HepG2 (cell line): Measurements from ENCODE around the gene OR2V2. TPM values are rescaled to one million over a fixed set of nuclear protein-coding genes. Genes with fewer than 3 reads are reported as not detected.
A peak's percentile ranks its signal among the peaks of the same experiment; 100 is the strongest.

Experiments used
- ATAC-seq: fragments of 200-7000 bp; cut with Tn5 transposase; 3 replicates; pipeline ENCODE4 v1.9.1; 2020; ENCODE audit warnings: mild to moderate bottlenecking, moderate library complexity
- BruUV-seq: library from RNA; stranded (reverse); fragments of 400-500 nt; replicated peaks from 2 replicates; lab custom pipeline; 2021; lab: Mats Ljungman, UMichigan
- CTCF ChIA-PET: fragments of 300-600 bp; formaldehyde crosslinking; extraction: SDS; loops from one replicate; lab custom pipeline; 2021; ENCODE audit warnings: low total read pairs, inconsistent platforms, low intra/inter-chr PET ratio; lab: Yijun Ruan, JAX
- POLR2A ChIA-PET: fragments of 350-600 bp; sonication (Branson Sonifier 250); formaldehyde crosslinking; loops from one replicate; lab custom pipeline; 2020; ENCODE audit warnings: antibody characterized with exemption, inconsistent platforms; lab: Yijun Ruan, JAX
- DNase-seq: peaks from one replicate; pipeline ENCODE4 v3.0.0-alpha.2; 2015; ENCODE audit warnings: low spot score
- FAIRE-seq: peaks from 3 replicates; lab custom pipeline; 2011; peaks lifted over from hg19 to GRCh38; lab: Jason Lieb, UNC
- H2AFZ ChIP-seq: one replicate; pipeline ENCODE4 v1.6.1; 2011; ENCODE audit warnings: low read length, inconsistent platforms
- H3K27ac ChIP-seq: fragments of 300-600 bp; 3 replicates; pipeline ENCODE4 v1.8.0; 2011; ENCODE audit warnings: mixed run types, mild to moderate bottlenecking, mixed read lengths, low read length, inconsistent platforms; ENCODE audit not compliant: insufficient read depth; ENCODE audit errors: extremely low read length
- H3K27me3 ChIP-seq, 2 experiments: fragments of 200-600 bp in 1 of 2; 2 replicates in 1 of 2; 3 replicates in 1 of 2; pipeline versions ENCODE4 v1.6.0 to v1.8.0; 2011; ENCODE audit warnings: low read length in 2 of 2, mild to moderate bottlenecking in 2 of 2, moderate library complexity in 2 of 2, inconsistent platforms in 1 of 2; ENCODE audit not compliant: insufficient read depth in 2 of 2, control insufficient read depth in 1 of 2
- H3K36me3 ChIP-seq, 2 experiments: fragments of 200-600 bp in 1 of 2; replicated peaks in 1 of 2; 2 replicates in 1 of 2; 3 replicates in 1 of 2; pipeline versions ENCODE4 v1.5.1 to v1.8.0; 2011; ENCODE audit warnings: low read length in 2 of 2, inconsistent platforms in 1 of 2; ENCODE audit not compliant: insufficient read depth in 2 of 2, control insufficient read depth in 1 of 2
- H3K4me1 ChIP-seq: 2 replicates; pipeline ENCODE4 v1.5.1; 2012; ENCODE audit warnings: low read length, inconsistent platforms; ENCODE audit not compliant: insufficient read depth
- H3K4me2 ChIP-seq: 2 replicates; pipeline ENCODE4 v1.6.0; 2011; ENCODE audit warnings: low read depth, low read length, inconsistent platforms
- H3K4me3 ChIP-seq, 3 experiments: fragments of 200-600 bp in 1 of 3; sonication (generic), shearing (Covaris generic) in 1 of 3; replicated peaks in 1 of 3; 2 replicates each; pipeline ENCODE4 v1.5.1; 2011 to 2016; ENCODE audit warnings: low read length in 3 of 3, inconsistent platforms in 2 of 3, low read depth in 2 of 3, mild to moderate bottlenecking in 2 of 3, control low read depth in 1 of 3, mixed read lengths in 1 of 3; ENCODE audit not compliant: insufficient read depth in 1 of 3
- H3K79me2 ChIP-seq: one replicate; pipeline ENCODE4 v1.6.1; 2011; ENCODE audit warnings: low read length, inconsistent platforms; ENCODE audit not compliant: insufficient read depth
- H3K9ac ChIP-seq: 2 replicates; pipeline ENCODE4 v1.6.0; 2011; ENCODE audit warnings: mild to moderate bottlenecking, low read depth, low read length, inconsistent platforms; ENCODE audit not compliant: insufficient read depth
- H3K9me3 ChIP-seq: 2 replicates; pipeline ENCODE4 v1.5.1; 2012; ENCODE audit warnings: mild to moderate bottlenecking, low read length
- H4K20me1 ChIP-seq: 2 replicates; pipeline ENCODE4 v1.6.0; 2011; ENCODE audit warnings: inconsistent platforms, mild to moderate bottlenecking, low read length, moderate library complexity; ENCODE audit not compliant: insufficient read depth
- MEIS2 ChIP-seq: sonication (generic); formaldehyde crosslinking; IDR thresholded peaks from 2 replicates; pipeline ENCODE4 v1.9.0; 2021; ENCODE audit warnings: mild to moderate bottlenecking, missing genetic modification reagents
- MYC ChIP-seq: sonication (generic); formaldehyde crosslinking; IDR thresholded peaks from 2 replicates; pipeline ENCODE4 v1.9.0; 2021; ENCODE audit warnings: missing genetic modification reagents, borderline replicate concordance
- ONECUT2 ChIP-seq: sonication (generic); formaldehyde crosslinking; IDR thresholded peaks from 2 replicates; pipeline ENCODE4 v1.4.0; 2020; ENCODE audit warnings: missing genetic modification reagents
- TCF7L2 ChIP-seq: IDR thresholded peaks from 2 replicates; pipeline ENCODE4 v1.6.1; 2011; ENCODE audit warnings: mild to moderate bottlenecking, low read depth, low read length, moderate library complexity
- YEATS2 ChIP-seq: sonication (generic); formaldehyde crosslinking; IDR thresholded peaks from 2 replicates; pipeline ENCODE4 v1.4.0; 2020; ENCODE audit warnings: missing genetic modification reagents, borderline replicate concordance
- ZKSCAN5 ChIP-seq: sonication (generic); formaldehyde crosslinking; IDR thresholded peaks from 2 replicates; pipeline ENCODE4 v1.5.1; 2020; ENCODE audit warnings: mild to moderate bottlenecking, missing genetic modification reagents
- ZNF10 ChIP-seq: sonication (generic); formaldehyde crosslinking; IDR thresholded peaks from 2 replicates; pipeline ENCODE4 v1.4.0; 2020; ENCODE audit warnings: mild to moderate bottlenecking, low read depth, missing genetic modification reagents, borderline replicate concordance
- ZNF180 ChIP-seq: sonication (generic); formaldehyde crosslinking; IDR thresholded peaks from 2 replicates; pipeline ENCODE4 v1.4.0; 2020; ENCODE audit warnings: low read depth, missing genetic modification reagents, borderline replicate concordance
- ZNF260 ChIP-seq: sonication (generic); formaldehyde crosslinking; IDR thresholded peaks from 2 replicates; pipeline ENCODE4 v1.4.0; 2020; ENCODE audit warnings: missing genetic modification reagents, low read depth, mild to moderate bottlenecking, borderline replicate concordance
- ZNF431 ChIP-seq: sonication (generic); formaldehyde crosslinking; IDR thresholded peaks from 2 replicates; pipeline ENCODE4 v1.9.0; 2022; ENCODE audit warnings: missing genetic modification reagents, low read depth, mild to moderate bottlenecking, borderline replicate concordance
- ZNF451 ChIP-seq: sonication (generic); formaldehyde crosslinking; IDR thresholded peaks from 2 replicates; pipeline ENCODE4 v1.5.0; 2020; ENCODE audit warnings: mild to moderate bottlenecking, missing genetic modification reagents
- ZNF816 ChIP-seq: sonication (generic); formaldehyde crosslinking; IDR thresholded peaks from 2 replicates; pipeline ENCODE4 v1.8.0; 2022; ENCODE audit warnings: missing genetic modification reagents, mild to moderate bottlenecking, borderline replicate concordance
- WGBS: methylation state at CpG from one replicate; pipeline ENCODE4 v1.1.6; 2017; ENCODE audit warnings: low lambda C conversion rate; 5-methylcytosine and 5-hydroxymethylcytosine counted together
- in situ Hi-C: cut with HindIII; loops from 2 replicates; pipeline ENCODE4 v1.10.0; 2017; ENCODE audit warnings: low pct_unique_long_range_greater_than_20kb; ENCODE audit not compliant: extremely low pct_ligation_motif_present
- intact Hi-C: fragments of 100-400 bp; cut with micrococcal nuclease; formaldehyde crosslinking; loops from one replicate; pipeline ENCODE4 v1.10.0; 2022; ENCODE audit not compliant: unreplicated experiment
- polyA plus RNA-seq, 8 experiments: library from polyadenylated mRNA; depleted of rRNA in 3 of 8; stranded (reverse) in 7 of 8; unstranded in 1 of 8; fragments of >200 nt; fragmentation: Illumina TruSeq in 4 of 8; extraction: Trizol in 4 of 8; gene quantifications; 2 replicates each; pipeline versions ENCODE4 v1.2.1 to v1.2.3, GENCODE V29; 2011 to 2016; ENCODE audit warnings: low read depth in 4 of 8, missing spikeins in 1 of 8, mixed read lengths in 1 of 8; ENCODE audit not compliant: insufficient read depth in 1 of 8
- total RNA-seq, 5 experiments: library from RNA; depleted of rRNA; stranded (reverse); fragments of >200 nt; fragmentation: Illumina TruSeq; extraction: Trizol; gene quantifications; 2 replicates each; pipeline ENCODE4 v1.2.3, GENCODE V29; 2016; ENCODE audit warnings: low read depth in 1 of 5
- TF ChIP-seq, protein P1 (sequence below): sonication (generic); formaldehyde crosslinking; IDR thresholded peaks from 2 replicates; pipeline ENCODE4 v1.4.0; 2020; ENCODE audit warnings: missing genetic modification reagents, mild to moderate bottlenecking, borderline replicate concordance
- TF ChIP-seq, protein P2 (sequence below): sonication (generic); formaldehyde crosslinking; IDR thresholded peaks from 2 replicates; pipeline ENCODE4 v1.8.0; 2022; ENCODE audit warnings: low read depth, missing genetic modification reagents
- TF ChIP-seq, protein P3 (sequence below): fragments of 450-650 bp; IDR thresholded peaks from 2 replicates; pipeline ENCODE4 v1.6.1; 2017
- TF ChIP-seq, protein P4 (sequence below): sonication (generic); formaldehyde crosslinking; IDR thresholded peaks from 2 replicates; pipeline ENCODE4 v1.4.0; 2020; ENCODE audit warnings: low read depth, mild to moderate bottlenecking, missing genetic modification reagents
- TF ChIP-seq, protein P5 (sequence below): sonication (generic); formaldehyde crosslinking; IDR thresholded peaks from 2 replicates; pipeline ENCODE4 v1.8.0; 2022; ENCODE audit warnings: mild to moderate bottlenecking, missing genetic modification reagents, moderate library complexity

The OR2V2 gene
- total and polyA plus RNA-seq, 2 of the 13 experiments (the other 11 are each of a cell fraction or from before 2014, with no cell fraction given): not detected

DNA sequence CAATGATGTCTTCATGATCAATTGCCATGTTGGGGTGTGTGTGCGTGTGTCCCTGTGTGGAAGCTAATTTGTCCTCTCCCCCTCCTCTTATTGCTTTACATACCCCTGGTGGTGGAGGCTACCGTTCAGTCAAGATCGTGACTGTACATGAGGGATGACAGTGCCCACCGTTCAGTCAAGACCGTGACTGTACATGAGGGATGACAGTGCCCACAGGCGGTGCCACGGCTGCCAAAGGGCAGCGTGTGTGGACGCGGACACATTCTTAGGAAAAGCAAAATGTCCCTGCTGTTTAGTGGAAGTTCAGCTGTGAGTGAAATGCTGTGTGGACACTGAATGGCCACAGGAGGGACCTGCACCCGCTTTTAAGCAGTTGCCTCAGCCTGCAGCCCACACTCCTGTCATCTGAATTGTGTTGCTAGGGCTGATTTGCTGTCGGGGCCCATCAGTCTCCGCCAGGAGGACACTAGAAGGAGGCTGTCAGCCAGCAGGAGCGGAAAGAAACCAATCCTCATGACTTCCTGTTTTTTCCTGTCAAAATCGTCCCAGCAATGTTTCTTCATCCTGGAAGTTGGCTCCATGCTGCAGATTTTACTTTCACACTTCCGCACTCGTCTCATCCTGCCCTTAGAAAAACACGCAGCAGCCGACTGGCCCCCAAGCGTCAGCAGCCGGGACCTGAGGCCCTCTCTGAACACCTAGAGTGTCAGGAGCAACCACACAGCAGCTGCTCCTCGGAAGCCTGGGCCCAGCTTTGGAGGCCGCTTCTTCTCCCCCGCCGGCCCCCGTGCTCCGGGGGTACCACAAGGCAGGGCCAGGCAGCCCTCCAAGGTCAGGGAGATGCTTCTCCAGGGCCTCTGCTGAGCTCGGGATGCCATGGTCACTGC, 25.5 kb upstream of the OR2V2 start:
- BruUV-seq: no TSS peak
- Histone ChIP-seq H3K27ac (no peak overlapping the region), H3K4me3 (no peak overlapping the region), H2AFZ (no peak overlapping the region), H4K20me1 (no peaks in the 10 kb centered on the region), H3K4me2 (no peak overlapping the region), H3K4me1 (no peaks in the 10 kb centered on the region), H3K36me3 (no peaks in the 10 kb centered on the region), H3K9ac (no peak overlapping the region), H3K79me2 (no peaks in the 10 kb centered on the region), H3K9me3 (no peaks in the 10 kb centered on the region), H3K27me3 (peaks cover 2 to 39% of the 10 kb centered on the region in 2 experiments; a peak in 4 of 5 replicates)
- ChIA-PET CTCF (no interaction called here), POLR2A (no interaction called here)
- 39% methylated on average over 21 of the region's 28 CpGs for WGBS
- intact Hi-C loops (no loop called here), in situ Hi-C loops (no loop called here)
- FAIRE-seq: no peak
- peak; percentile 55 for ATAC-seq
- no peak for DNase-seq
- no peak for TF ChIP-seq ONECUT2
- TF ChIP-seq, protein P1, sequence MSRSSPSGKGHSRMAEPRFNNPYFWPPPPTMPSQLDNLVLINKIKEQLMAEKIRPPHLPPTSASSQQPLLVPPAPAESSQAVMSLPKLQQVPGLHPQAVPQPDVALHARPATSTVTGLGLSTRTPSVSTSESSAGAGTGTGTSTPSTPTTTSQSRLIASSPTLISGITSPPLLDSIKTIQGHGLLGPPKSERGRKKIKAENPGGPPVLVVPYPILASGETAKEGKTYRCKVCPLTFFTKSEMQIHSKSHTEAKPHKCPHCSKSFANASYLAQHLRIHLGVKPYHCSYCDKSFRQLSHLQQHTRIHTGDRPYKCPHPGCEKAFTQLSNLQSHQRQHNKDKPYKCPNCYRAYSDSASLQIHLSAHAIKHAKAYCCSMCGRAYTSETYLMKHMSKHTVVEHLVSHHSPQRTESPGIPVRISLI: no peak
- no peak for TF ChIP-seq ZNF10 (CRISPR knock-in tag)
- no peak for TF ChIP-seq MEIS2 (CRISPR knock-in tag)
- TF ChIP-seq TCF7L2: no peak
- TF ChIP-seq ZNF431 (CRISPR knock-in tag): no peak
- no peak for TF ChIP-seq ZNF260
- no peak for TF ChIP-seq YEATS2 (CRISPR knock-in tag)
- TF ChIP-seq, protein P2, sequence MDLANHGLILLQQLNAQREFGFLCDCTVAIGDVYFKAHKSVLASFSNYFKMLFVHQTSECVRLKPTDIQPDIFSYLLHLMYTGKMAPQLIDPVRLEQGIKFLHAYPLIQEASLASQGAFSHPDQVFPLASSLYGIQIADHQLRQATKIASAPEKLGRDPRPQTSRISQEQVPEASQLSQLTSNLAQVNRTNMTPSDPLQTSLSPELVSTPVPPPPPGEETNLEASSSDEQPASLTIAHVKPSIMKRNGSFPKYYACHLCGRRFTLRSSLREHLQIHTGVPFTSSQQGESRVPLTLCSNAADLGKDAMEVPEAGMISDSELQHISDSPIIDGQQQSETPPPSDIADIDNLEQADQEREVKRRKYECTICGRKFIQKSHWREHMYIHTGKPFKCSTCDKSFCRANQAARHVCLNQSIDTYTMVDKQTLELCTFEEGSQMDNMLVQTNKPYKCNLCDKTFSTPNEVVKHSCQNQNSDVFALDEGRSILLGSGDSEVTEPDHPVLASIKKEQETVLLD: no peak
- TF ChIP-seq, protein P3, sequence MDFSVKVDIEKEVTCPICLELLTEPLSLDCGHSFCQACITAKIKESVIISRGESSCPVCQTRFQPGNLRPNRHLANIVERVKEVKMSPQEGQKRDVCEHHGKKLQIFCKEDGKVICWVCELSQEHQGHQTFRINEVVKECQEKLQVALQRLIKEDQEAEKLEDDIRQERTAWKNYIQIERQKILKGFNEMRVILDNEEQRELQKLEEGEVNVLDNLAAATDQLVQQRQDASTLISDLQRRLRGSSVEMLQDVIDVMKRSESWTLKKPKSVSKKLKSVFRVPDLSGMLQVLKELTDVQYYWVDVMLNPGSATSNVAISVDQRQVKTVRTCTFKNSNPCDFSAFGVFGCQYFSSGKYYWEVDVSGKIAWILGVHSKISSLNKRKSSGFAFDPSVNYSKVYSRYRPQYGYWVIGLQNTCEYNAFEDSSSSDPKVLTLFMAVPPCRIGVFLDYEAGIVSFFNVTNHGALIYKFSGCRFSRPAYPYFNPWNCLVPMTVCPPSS: no peak
- no peak for TF ChIP-seq ZNF816 (CRISPR knock-in tag)
- TF ChIP-seq ZKSCAN5 (CRISPR knock-in tag): no peak
- TF ChIP-seq, protein P4, sequence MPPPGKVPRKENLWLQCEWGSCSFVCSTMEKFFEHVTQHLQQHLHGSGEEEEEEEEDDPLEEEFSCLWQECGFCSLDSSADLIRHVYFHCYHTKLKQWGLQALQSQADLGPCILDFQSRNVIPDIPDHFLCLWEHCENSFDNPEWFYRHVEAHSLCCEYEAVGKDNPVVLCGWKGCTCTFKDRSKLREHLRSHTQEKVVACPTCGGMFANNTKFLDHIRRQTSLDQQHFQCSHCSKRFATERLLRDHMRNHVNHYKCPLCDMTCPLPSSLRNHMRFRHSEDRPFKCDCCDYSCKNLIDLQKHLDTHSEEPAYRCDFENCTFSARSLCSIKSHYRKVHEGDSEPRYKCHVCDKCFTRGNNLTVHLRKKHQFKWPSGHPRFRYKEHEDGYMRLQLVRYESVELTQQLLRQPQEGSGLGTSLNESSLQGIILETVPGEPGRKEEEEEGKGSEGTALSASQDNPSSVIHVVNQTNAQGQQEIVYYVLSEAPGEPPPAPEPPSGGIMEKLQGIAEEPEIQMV (CRISPR knock-in tag): no peak
- no peak for TF ChIP-seq MYC (CRISPR knock-in tag)
- TF ChIP-seq, protein P5, sequence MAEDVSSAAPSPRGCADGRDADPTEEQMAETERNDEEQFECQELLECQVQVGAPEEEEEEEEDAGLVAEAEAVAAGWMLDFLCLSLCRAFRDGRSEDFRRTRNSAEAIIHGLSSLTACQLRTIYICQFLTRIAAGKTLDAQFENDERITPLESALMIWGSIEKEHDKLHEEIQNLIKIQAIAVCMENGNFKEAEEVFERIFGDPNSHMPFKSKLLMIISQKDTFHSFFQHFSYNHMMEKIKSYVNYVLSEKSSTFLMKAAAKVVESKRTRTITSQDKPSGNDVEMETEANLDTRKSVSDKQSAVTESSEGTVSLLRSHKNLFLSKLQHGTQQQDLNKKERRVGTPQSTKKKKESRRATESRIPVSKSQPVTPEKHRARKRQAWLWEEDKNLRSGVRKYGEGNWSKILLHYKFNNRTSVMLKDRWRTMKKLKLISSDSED (CRISPR knock-in tag): no peak
- TF ChIP-seq ZNF451: no peak
- no peak for TF ChIP-seq ZNF180
